Measurements from ENCODE around the gene SLC15A5. TPM values are rescaled to one million over a fixed set of nuclear protein-coding genes. Genes with fewer than 3 reads are reported as not detected.

The SLC15A5 gene
- total and polyA plus RNA-seq, 8 donors, result not detected

DNA sequence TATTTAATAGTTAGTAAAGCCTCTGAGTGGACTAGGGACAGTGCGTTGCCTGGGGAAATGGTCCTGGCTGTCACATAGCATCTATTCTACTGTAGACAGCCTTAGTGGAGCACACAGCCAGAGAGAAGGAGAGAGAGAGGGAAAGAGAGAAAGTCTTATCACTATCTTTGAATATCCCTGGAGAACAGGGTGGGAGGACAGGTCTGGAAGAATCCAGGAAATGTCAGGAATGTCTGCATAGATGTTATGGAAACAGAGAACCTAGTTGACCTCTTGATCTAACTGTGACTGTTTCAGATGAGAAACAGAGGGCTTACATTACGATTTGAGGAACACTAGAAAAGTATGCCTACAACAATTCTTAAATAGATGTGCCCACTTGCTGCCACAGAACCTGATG lies 92.8 kb downstream of the SLC15A5 start:
- H3K27ac ChIP-seq, result no peak overlapping the region
- no peaks in the 10 kb centered on the region for H3K36me3 ChIP-seq
- no peak overlapping the region for H3K4me3 ChIP-seq
- no peaks in the 10 kb centered on the region for H3K9me3 ChIP-seq
- 69 to 70% methylated on average over 2 of the region's 2 CpGs for WGBS, 2 donors
- H3K27me3 ChIP-seq, result no peaks in the 10 kb centered on the region
- FAIRE-seq (no peak), DNase-seq (no peak), ATAC-seq (no peak)
- TF ChIP-seq, protein P1, sequence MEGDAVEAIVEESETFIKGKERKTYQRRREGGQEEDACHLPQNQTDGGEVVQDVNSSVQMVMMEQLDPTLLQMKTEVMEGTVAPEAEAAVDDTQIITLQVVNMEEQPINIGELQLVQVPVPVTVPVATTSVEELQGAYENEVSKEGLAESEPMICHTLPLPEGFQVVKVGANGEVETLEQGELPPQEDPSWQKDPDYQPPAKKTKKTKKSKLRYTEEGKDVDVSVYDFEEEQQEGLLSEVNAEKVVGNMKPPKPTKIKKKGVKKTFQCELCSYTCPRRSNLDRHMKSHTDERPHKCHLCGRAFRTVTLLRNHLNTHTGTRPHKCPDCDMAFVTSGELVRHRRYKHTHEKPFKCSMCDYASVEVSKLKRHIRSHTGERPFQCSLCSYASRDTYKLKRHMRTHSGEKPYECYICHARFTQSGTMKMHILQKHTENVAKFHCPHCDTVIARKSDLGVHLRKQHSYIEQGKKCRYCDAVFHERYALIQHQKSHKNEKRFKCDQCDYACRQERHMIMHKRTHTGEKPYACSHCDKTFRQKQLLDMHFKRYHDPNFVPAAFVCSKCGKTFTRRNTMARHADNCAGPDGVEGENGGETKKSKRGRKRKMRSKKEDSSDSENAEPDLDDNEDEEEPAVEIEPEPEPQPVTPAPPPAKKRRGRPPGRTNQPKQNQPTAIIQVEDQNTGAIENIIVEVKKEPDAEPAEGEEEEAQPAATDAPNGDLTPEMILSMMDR (IDR thresholded peaks at IDR 0.05), result no peak
- intact Hi-C loops (cut with DNase I), result loop anchor here in 1 of 3 donors (10.0 kb wide), 1 partner anchor 170 kb away; no protein-coding TSS in a partner anchor
- H3K4me1 ChIP-seq, result no peaks in the 10 kb centered on the region

DNA sequence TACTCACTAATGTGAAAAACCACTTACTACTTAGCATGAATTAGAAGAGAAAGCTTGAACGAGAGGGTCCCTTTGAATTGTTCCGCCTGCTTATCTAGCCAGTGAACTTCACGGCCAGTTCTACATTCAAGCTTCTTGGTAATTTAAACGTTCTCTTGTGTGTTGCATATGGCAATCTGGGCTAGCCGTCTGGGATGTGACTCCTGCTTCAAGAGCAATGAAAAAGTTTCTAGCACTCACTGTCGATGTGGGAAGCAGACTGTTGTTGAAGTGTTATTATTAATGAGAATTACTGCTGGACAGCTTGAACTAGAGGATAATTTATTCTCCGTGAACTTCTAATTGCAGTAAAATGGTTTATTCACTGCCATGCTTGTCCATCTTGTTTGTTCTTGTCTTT lies 93.9 kb downstream of the SLC15A5 start:
- Histone ChIP-seq H3K27ac (no peak overlapping the region), H3K36me3 (no peaks in the 10 kb centered on the region), H3K4me3 (no peak overlapping the region), H3K27me3 (no peaks in the 10 kb centered on the region), H3K4me1 (no peaks in the 10 kb centered on the region), H3K9me3 (no peaks in the 10 kb centered on the region)
- TF ChIP-seq, protein P1 (IDR thresholded peaks at IDR 0.05), result no peak
- DNase-seq (no peak), FAIRE-seq (no peak), ATAC-seq (no peak)
- intact Hi-C loops (cut with DNase I), result loop anchor here in 1 of 3 donors (10.0 kb wide), 1 partner anchor 171 kb away; no protein-coding TSS in a partner anchor
- WGBS, 2 donors, result 64 to 72% methylated on average over 7 of the region's 7 CpGs

DNA sequence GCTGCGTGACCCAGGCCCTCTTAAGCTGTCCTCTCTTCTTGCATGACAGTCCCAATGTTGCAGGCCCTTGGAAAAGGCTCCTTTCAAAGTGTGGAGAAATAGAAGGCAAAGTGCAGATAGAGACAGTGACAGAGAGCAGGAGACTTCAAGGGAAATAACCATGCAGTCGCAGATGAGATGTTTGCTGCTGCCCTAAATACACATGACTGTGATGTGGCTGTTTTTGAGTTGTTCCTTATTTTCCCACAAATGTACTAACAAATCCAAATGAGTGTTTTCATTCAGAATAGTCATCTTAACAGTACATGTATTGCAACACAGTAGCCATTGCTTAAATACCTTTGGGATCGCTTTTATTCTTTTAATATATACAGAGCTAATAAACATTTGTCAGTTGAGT lies 101.6 kb downstream of the SLC15A5 start:
- Histone ChIP-seq H3K4me3 (no peak overlapping the region), H3K4me1 (no peaks in the 10 kb centered on the region), H3K9me3 (no peaks in the 10 kb centered on the region), H3K27ac (no peak overlapping the region), H3K27me3 (no peaks in the 10 kb centered on the region), H3K36me3 (no peaks in the 10 kb centered on the region)
- ATAC-seq (peak in 2 of 4 donors; percentile 16 to 35), DNase-seq (no peak), FAIRE-seq (no peak)
- intact Hi-C loops (cut with DNase I), result no loop called here
- TF ChIP-seq, protein P1 (IDR thresholded peaks at IDR 0.05), result no peak
- 78 to 83% methylated on average over 3 of the region's 3 CpGs for WGBS, 2 donors

DNA sequence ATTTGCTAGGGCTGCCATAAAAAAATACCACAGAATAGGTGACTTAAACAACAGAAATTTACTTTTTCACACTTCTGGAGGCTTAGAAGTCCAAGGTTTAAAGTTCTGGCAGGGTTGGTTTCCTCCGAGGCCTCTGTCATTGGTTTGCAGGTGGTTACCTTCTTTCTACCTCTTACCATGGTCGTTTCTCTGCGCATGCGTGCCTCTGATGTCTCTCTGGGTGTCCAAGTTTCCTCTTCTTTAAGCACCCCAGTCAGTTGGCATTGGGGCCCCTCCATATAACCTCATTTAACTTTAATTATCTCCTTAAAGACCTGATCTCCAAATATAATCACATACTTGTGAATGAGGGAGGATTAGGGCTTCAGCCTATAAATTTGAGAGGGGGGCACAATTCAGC lies 103.2 kb downstream of the SLC15A5 start:
- Histone ChIP-seq H3K27me3 (no peaks in the 10 kb centered on the region), H3K27ac (no peak overlapping the region), H3K9me3 (no peaks in the 10 kb centered on the region), H3K4me3 (no peak overlapping the region), H3K4me1 (no peaks in the 10 kb centered on the region), H3K36me3 (no peaks in the 10 kb centered on the region)
- TF ChIP-seq, protein P1 (IDR thresholded peaks at IDR 0.05), result no peak
- FAIRE-seq (no peak), ATAC-seq (no peak), DNase-seq (no peak)
- intact Hi-C loops (cut with DNase I), result no loop called here
- 79 to 85% methylated on average over 4 of the region's 4 CpGs for WGBS, 2 donors

DNA sequence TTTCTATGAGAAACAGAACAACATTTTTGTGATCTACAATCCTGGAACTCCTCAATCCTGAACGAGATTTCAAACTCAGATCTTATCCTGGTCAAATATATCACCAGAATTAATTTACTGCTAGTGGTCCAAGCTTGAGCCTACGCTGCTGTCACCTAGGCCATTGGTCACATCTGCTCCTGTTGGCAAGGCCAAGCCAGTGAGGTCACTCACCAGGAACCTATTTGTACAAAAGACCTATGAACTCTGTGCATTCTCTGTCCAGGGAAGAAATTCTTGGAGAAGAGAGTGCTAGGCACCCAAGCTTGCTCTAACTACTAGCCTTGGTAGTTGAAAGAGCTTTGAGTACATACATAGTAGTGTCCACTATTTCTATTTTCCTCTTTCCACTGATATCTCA lies 106.1 kb downstream of the SLC15A5 start:
- no peak for FAIRE-seq
- intact Hi-C loops (cut with DNase I), result no loop called here
- H3K9me3 ChIP-seq, result no peaks in the 10 kb centered on the region
- DNase-seq, result no peak
- H3K4me3 ChIP-seq, result no peak overlapping the region
- H3K4me1 ChIP-seq, result no peaks in the 10 kb centered on the region
- H3K27me3 ChIP-seq, result no peaks in the 10 kb centered on the region
- TF ChIP-seq, protein P1 (IDR thresholded peaks at IDR 0.05), result no peak
- no peak overlapping the region for H3K27ac ChIP-seq
- no peaks in the 10 kb centered on the region for H3K36me3 ChIP-seq
- 75 to 76% methylated on average over 2 of the region's 2 CpGs for WGBS, 2 donors
- no peak for ATAC-seq
